Measurements from ENCODE around the gene PAN2.
"Not testable (repeated sequence)": the region's sequence is repeated elsewhere in the genome, so short reads cannot be mapped to it uniquely, and the experiment has no call there.

PAN2 gene

GRCh38 chr12:56307221-56307965 lies 26.4 kb downstream of the PAN2 start:
- DNase-seq = no peak

GRCh38 chr12:56304872-56305590 lies 28.8 kb downstream of the PAN2 start:
- DNase-seq = no peak

- no peak for DNase-seq
Measured at GRCh38 chr12:56304276-56304675, 29.5 kb downstream of the PAN2 start.

GRCh38 chr12:56300644-56301464 lies 32.9 kb downstream of the PAN2 start:
- no peak for DNase-seq

GRCh38 chr12:56299853-56300643 lies 33.8 kb downstream of the PAN2 start, which contains the start of gene CS:
TSS of gene CS (minus strand) at chr12:56300330. CDS start at chr12:56300201, 129 bp downstream.
- DNase-seq = peak; percentile 98

GRCh38 chr12:56299308-56299852 lies 34.4 kb downstream of the PAN2 start:
- peak; percentile 27 for DNase-seq

GRCh38 chr12:56298828-56299227 lies 35.0 kb downstream of the PAN2 start:
- DNase-seq = no peak

- no peak for DNase-seq
Measured at GRCh38 chr12:56297400-56297799, 36.4 kb downstream of the PAN2 start.

- no peak for DNase-seq
Measured at GRCh38 chr12:56296295-56296694, 37.5 kb downstream of the PAN2 start.

GRCh38 chr12:56293795-56294194 lies 40.0 kb downstream of the PAN2 start:
- DNase-seq = no peak

- DNase-seq = no peak
Measured at GRCh38 chr12:56288705-56289387, 45.0 kb downstream of the PAN2 start.

GRCh38 chr12:56286044-56286830 lies 47.6 kb downstream of the PAN2 start:
- DNase-seq = no peak

GRCh38 chr12:56284263-56284662 lies 49.5 kb downstream of the PAN2 start:
- DNase-seq = not testable (repeated sequence)

- DNase-seq = no peak
Measured at GRCh38 chr12:56282579-56282978, 51.2 kb downstream of the PAN2 start.

- DNase-seq = no peak
Measured at GRCh38 chr12:56282030-56282429, 51.8 kb downstream of the PAN2 start.

GRCh38 chr12:56280849-56281248 lies 53.0 kb downstream of the PAN2 start:
- DNase-seq = no peak

- DNase-seq = no peak
Measured at GRCh38 chr12:56278905-56279304, 54.9 kb downstream of the PAN2 start.

- no peak for DNase-seq
Measured at GRCh38 chr12:56274299-56274698, 59.5 kb downstream of the PAN2 start.

GRCh38 chr12:56272468-56272867 lies 61.3 kb downstream of the PAN2 start:
- not testable (repeated sequence) for DNase-seq

GRCh38 chr12:56271031-56271430 lies 62.8 kb downstream of the PAN2 start:
- DNase-seq = no peak

Data from stimulated activated CD4-positive, alpha-beta T cell treated with anti-CD3 and anti-CD28 coated beads, Interleukin-4, amount 100 ng/mL, for 1 hour (primary cell).